ENCODE data around the gene IP6K2. TPM values are rescaled to one million over a fixed set of nuclear protein-coding genes. Genes with fewer than 3 reads are reported as not detected.

IP6K2 gene
- total RNA-seq, 4 donors from 2014 or later: 97.6 to 211 (median 163) TPM

DNA sequence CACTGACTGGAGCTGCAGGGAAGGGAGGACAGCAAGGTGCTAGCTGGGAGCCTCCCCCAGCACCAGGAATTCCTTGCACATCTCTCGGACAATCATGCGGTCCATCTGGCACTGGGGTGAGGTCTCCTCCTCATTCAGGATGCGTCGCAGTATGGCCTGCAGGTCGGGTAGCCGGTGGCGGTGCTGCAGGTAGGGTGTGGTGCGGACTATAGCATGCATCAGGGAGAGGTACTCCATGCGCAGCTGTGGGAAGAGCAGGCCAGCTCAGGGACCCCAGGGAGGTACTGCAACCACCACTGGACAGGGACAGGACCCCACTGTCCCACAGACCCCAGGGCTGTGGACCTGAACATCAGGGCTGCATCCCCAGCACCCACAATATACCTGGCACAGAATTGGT is 42.5 kb downstream of the IP6K2 start:
- Histone ChIP-seq H3K36me3 (peaks cover 0 to 23% (median 0%) of the 10 kb centered on the region in 3 donors), H3K27me3 (no peaks in the 10 kb centered on the region), H3K9me3 (no peaks in the 10 kb centered on the region), H3K4me1 (no peaks in the 10 kb centered on the region), H3K27ac (no peak overlapping the region), H3K4me3 (no peak overlapping the region)
- TF ChIP-seq, protein P1, sequence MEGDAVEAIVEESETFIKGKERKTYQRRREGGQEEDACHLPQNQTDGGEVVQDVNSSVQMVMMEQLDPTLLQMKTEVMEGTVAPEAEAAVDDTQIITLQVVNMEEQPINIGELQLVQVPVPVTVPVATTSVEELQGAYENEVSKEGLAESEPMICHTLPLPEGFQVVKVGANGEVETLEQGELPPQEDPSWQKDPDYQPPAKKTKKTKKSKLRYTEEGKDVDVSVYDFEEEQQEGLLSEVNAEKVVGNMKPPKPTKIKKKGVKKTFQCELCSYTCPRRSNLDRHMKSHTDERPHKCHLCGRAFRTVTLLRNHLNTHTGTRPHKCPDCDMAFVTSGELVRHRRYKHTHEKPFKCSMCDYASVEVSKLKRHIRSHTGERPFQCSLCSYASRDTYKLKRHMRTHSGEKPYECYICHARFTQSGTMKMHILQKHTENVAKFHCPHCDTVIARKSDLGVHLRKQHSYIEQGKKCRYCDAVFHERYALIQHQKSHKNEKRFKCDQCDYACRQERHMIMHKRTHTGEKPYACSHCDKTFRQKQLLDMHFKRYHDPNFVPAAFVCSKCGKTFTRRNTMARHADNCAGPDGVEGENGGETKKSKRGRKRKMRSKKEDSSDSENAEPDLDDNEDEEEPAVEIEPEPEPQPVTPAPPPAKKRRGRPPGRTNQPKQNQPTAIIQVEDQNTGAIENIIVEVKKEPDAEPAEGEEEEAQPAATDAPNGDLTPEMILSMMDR (IDR thresholded peaks at IDR 0.05): no peak
- no peak for TF ChIP-seq POLR2A (IDR thresholded peaks at IDR 0.05)
- no peak for DNase-seq

DNA sequence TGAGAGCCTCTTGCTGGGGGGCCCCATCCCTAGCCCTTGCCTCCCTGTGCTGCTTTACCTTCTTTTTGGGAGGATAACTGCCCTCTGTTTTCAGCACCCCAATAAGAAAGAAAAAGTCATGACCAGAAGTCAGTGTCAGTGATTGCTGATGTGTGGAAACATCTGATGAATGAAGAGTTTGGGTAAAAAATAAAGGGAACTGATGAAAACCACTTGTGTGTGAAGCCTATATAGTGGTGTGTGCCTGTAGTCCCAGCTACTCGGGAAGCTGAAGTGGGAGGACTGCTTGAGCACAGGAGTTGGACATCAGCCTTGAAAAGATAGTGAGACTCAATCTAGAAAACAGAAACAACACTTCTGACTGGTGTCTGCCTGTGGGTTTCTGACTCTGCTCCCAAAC is 44.5 kb downstream of the IP6K2 start:
- TF ChIP-seq POLR2A (IDR thresholded peaks at IDR 0.05): no peak
- TF ChIP-seq, protein P1 (IDR thresholded peaks at IDR 0.05): no peak
- Histone ChIP-seq H3K4me1 (no peaks in the 10 kb centered on the region), H3K27ac (no peak overlapping the region), H3K36me3 (peaks cover 0 to 8% (median 0%) of the 10 kb centered on the region in 3 donors), H3K4me3 (no peak overlapping the region), H3K9me3 (no peaks in the 10 kb centered on the region), H3K27me3 (no peaks in the 10 kb centered on the region)
- DNase-seq: no peak

DNA sequence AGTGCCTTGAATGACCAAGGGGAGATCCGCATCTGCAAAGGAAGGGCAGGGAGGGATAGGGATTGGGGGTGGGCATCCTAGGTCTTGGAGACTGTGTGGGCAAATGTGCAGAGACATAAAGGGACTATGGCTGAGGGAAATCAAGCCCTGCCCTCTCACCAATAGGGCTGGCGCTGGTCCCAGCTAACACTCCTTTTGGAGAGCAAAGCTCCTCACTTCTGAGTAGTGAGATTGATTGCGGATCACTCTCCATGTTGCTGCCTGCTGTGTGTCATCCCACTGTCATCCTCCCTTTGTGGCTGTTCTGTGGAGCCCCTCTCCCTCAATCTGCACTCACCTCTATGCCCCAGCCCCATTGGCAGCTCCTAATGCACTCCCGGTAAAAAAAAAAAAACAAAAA is 52.1 kb downstream of the IP6K2 start:
- DNase-seq: no peak
- TF ChIP-seq, protein P1 (IDR thresholded peaks at IDR 0.05): no peak
- TF ChIP-seq POLR2A (IDR thresholded peaks at IDR 0.05): no peak
- no peak overlapping the region for H3K27ac ChIP-seq
- no peaks in the 10 kb centered on the region for H3K36me3 ChIP-seq
- H3K4me1 ChIP-seq: peaks cover 0 to 33% (median 16%) of the 10 kb centered on the region in 4 donors
- no peak overlapping the region for H3K4me3 ChIP-seq
- peaks cover 0 to 13% of the 10 kb centered on the region in 2 donors for H3K27me3 ChIP-seq
- no peaks in the 10 kb centered on the region for H3K9me3 ChIP-seq

DNA sequence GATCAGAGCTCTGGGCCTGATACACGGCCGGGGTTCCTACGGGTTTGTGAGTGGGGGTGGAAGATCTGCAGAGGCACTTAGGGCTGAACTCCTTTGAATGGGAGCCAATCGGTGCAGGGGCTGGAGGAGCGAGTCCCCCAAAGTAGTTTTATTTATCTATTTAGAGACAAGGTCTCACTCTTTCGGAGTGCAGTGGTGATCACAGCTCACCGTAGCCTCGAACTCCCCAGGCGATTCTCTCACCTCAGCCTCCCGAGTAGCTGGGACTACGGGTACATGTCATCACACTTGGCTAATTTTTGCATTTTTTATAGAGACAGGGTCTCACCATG is 52.7 kb downstream of the IP6K2 start:
- no peak for TF ChIP-seq POLR2A (IDR thresholded peaks at IDR 0.05)
- TF ChIP-seq, protein P1 (IDR thresholded peaks at IDR 0.05): no peak
- Histone ChIP-seq H3K9me3 (no peaks in the 10 kb centered on the region), H3K4me3 (peak overlapping the region in 2 of 4 donors; percentile 52 to 64), H3K4me1 (peaks cover 0 to 33% (median 16%) of the 10 kb centered on the region in 4 donors), H3K27ac (peak overlapping the region in 1 of 4 donors; percentile 79), H3K36me3 (no peaks in the 10 kb centered on the region), H3K27me3 (peaks cover 0 to 13% of the 10 kb centered on the region in 2 donors)
- DNase-seq: no peak

DNA sequence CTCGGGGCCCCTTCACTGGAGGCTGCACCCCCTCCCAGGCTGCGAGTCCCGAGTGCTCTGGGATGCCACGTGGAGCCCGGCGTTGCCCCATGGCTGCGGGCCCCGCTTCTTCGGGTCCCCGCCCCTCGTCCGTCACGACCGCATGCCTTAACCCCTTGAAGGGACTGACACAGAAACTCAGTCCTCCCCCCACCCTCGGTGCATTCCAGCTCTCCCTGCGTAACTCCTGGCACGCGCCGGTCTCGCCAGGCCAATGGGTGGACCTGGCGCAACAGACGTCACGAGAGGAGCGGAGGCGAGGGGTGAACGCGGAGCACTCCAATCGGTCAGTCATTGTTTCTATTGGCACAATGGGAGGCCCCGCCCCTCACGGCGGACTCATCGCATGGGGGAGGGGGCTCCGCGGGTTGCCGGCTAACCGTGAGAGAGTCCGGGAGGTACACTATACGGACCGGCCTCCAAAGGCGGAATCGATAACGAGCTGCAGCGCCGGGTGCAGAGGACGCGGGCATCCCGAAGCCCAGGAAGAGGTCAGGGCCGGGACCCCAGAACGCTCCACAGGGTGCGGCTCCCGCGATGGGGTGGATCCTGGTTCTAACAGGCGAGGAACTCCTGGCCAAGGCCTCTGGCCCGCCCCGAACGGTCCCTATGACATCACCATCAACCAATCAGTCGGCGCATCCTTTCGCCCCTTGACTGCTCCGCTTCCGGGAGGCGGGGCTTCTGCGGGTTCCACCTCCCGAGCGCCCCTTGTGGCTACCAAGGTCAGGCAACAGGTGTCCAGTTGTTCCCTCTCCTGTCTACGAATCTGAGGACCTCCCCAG is 53.3 kb downstream of the IP6K2 start:
- peak in 1 of 2 donors; percentile 62 for TF ChIP-seq POLR2A (IDR thresholded peaks at IDR 0.05)
- TF ChIP-seq, protein P1 (IDR thresholded peaks at IDR 0.05): peak; percentile 35 to 79 (median 66)
- peaks cover 0 to 13% of the 10 kb centered on the region in 2 donors for H3K27me3 ChIP-seq
- peaks cover 0 to 33% (median 16%) of the 10 kb centered on the region in 4 donors for H3K4me1 ChIP-seq
- H3K9me3 ChIP-seq: no peaks in the 10 kb centered on the region
- DNase-seq: peak; percentile 90 to 97 (median 93)
- peak overlapping the region; percentile 49 to 79 (median 58) for H3K27ac ChIP-seq
- H3K4me3 ChIP-seq: peak overlapping the region; percentile 40 to 64 (median 46)
- no peaks in the 10 kb centered on the region for H3K36me3 ChIP-seq
